Cardiac fibroblast (primary cell): ENCODE measurements around the gene TMEM164.
A peak's percentile ranks its signal among the peaks of the same experiment; 100 is the strongest.
"Not testable (repeated sequence)": the region's sequence is repeated elsewhere in the genome, so short reads cannot be mapped to it uniquely, and the experiment has no call there.

ENCODE experiments used
- DNase-seq, 2 donors: peaks; one replicate each; pipeline versions ENCODE4 v3.0.0 to v3.0.0-alpha.2; 2010; ENCODE audit warnings: low read depth in 2 of 2
- H3K4me3 ChIP-seq, 2 donors: replicated peaks in 1 of 2; 1 replicate in 1 of 2; 2 replicates in 1 of 2; pipeline ENCODE4 v1.5.1; 2011; ENCODE audit warnings: low read depth in 2 of 2, low read length in 2 of 2, mild to moderate bottlenecking in 2 of 2, moderate library complexity in 1 of 2
- CTCF ChIP-seq: IDR thresholded peaks from one replicate; pipeline ENCODE4 v1.5.1; 2011; ENCODE audit warnings: low read depth, mild to moderate bottlenecking, low read length, inconsistent platforms

Gene TMEM164

DNA sequence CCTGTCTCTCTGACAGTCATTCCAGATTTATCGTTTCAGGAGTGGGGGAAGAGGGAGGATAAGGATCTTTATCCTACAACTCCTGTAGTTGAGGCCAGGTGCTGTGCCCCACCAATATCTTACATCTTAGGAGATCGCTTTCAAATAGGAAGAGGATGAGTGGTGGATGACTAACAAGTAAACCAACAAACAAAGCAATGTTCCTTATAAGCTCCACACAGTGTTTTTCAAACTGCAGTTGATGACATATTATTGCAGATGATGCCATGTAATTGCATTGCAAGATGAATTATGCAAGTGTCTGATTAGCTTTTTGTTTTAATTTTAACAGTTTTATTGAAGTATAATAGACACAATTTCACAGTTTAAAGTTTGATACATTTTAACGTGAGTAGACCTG lies 35.8 kb upstream of the TMEM164 start:
- no peak overlapping the region for H3K4me3 ChIP-seq
- TF ChIP-seq CTCF: no peak
- peak in 1 of 2 donors; percentile 60 for DNase-seq

GRCh38 chrX:109970841-109971240 lies 32.1 kb upstream of the TMEM164 start:
- DNase-seq, H3K4me3 ChIP-seq: not testable (repeated sequence)

- peak; percentile 32 to 36 for DNase-seq
- no peak for TF ChIP-seq CTCF
- no peak overlapping the region for H3K4me3 ChIP-seq
Observed at GRCh38 chrX:109974906-109975655, 27.8 kb upstream of the TMEM164 start.

GRCh38 chrX:109985210-109985609 lies 17.7 kb upstream of the TMEM164 start:
- not testable (repeated sequence) for DNase-seq, H3K4me3 ChIP-seq

GRCh38 chrX:109987884-109988283 lies 15.0 kb upstream of the TMEM164 start:
- no peak for TF ChIP-seq CTCF
- no peak overlapping the region for H3K4me3 ChIP-seq
- peak; percentile 46 to 80 for DNase-seq

GRCh38 chrX:109990582-109991276 lies 12.2 kb upstream of the TMEM164 start:
- DNase-seq: no peak
- no peak overlapping the region for H3K4me3 ChIP-seq
- no peak for TF ChIP-seq CTCF

- no peak overlapping the region for H3K4me3 ChIP-seq
- TF ChIP-seq CTCF: no peak
- no peak for DNase-seq
Observed at GRCh38 chrX:109992203-109992602, 10.7 kb upstream of the TMEM164 start.
